Raji (cell line): ENCODE results near the gene ZNF526.

Source experiments
- POLR2A ChIP-seq: IDR thresholded peaks from 2 replicates; pipeline ENCODE4 v1.6.1; 2011; ENCODE audit warnings: low read depth, low read length, control low read depth; ENCODE audit not compliant: insufficient read depth

Gene ZNF526

DNA sequence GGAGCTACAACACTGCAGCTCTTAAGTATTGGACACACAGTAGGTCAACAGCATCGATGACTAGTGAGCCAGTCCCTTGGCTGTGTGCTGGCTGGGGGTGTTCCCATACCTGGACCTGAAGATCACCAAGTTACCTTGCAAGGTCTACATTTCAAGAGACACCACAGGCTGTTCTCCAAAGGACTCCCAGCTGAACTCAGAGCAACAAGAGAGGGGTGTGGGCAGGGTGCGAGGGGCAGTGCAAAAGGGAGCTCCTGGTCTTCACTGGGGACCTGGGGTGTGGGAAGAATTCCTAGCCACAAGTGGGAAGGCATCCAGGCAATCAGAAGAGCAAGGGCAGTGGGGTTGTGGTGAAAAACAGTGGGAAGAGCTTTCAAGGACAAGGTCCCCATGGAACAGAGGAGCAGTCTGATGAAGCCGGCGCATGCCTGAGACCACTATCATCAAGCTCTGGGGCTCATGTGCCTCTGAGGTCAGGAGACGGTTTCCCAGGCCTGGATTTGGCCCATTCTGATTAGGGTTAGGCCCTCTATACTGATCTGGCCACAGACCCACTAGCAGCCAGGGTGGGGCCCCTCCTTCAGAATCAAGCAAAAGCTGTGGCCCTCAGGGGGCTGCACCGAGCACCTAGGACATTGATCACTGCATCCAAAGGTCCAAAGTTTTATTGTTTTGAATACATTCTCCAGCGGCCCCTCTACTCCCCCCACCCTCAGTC is 27.0 kb downstream of the ZNF526 start:
- TF ChIP-seq POLR2A, result no peak

DNA sequence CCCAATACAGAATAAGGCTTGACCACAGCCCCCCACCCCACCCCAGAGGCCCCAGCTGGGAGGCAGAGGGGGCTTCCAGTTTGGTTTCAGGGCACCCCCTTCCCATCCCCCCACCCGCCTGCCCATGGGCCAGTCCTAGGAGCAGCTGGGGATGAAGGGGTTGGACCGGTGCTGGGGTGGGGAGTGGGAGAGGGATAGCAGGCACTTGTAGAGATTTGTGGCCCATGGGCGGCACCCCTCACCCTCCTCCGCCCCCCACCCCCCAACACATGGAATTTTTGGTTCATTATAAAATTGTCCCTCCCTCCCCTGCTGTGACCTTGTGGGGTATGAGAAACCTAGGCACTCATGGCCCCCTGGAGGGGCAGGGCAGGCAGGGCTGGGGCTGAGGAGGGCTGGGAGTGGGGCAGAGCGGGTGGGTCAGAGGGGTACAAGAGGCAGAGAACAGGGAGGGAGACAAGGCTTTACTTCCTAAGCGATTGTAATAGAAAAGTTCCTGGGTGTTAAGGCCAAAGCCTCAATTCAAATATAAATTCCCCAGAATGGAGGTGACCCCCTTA is 27.6 kb downstream of the ZNF526 start:
- no peak for TF ChIP-seq POLR2A

DNA sequence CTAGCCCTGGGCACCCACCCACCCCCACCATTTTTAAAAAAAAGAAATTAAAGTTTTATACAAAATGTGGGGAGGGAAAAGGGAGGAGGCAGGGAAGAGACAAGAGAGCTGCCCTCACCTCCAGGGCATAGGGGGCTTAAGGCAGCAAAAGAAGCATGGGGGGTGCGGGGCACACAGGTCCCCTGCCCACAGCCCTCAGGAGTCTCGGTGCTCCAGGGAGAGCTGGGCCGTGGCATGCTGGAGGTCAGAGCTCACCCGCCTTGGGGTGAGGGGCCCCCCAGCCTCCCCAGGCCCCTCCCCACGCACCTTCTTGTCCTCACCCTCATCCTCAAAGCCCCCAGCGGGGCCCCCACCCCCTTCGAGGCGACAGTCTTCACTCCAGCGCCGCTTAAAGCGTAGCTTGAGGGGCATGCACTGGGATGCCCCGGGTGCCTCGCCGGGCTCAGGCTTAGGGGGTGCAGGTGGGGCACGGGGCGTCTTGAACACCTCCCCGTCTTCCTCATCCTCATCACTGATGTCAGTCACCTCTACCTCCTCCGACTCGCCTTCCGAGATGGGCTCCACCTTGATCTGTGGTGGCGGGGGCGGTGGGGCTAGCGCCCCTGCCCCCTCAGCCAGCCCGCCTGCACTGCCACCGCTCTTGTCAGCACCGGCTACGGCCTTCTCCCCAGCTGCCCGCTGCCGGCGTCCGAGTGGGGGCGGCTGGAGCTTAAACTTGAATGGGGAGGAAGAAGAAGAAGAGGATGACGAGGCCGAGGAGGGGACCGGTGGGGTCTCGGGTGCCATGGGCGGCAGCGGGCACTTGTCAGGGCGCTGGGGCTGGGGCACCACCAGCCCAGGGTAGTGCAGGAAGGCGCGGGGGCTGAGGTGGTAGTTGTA is 28.4 kb downstream of the ZNF526 start:
- TF ChIP-seq POLR2A, result no peak

DNA sequence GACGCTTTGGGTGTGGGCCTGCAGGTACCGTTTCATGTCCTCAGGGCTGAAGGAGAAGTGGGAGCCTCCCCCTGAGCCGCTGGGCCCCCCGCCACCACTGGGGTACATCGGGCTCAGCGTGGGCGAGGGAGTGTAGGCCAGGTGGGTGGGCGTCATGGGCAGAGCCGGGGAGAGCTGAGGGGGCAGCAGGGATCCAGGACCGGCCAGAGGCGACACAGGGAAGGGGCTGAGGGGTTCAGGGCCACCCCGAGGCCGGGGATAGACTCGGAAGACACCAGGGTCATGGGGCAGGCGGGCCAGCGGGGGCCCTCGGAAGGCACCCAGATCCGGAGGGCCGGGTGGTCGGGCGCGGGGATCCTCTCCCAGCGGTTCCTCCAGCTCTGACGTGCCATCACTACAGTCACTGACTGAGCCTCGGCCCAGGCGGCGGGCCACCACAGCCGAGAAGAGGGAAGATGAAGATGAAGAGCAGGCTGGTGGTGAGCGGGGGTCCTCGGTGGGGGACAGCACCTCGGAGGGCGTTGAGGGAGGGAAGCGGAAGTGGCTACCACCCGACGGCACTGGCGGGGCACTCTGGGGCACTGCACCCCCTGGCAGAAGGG is 29.1 kb downstream of the ZNF526 start:
- TF ChIP-seq POLR2A, result no peak

DNA sequence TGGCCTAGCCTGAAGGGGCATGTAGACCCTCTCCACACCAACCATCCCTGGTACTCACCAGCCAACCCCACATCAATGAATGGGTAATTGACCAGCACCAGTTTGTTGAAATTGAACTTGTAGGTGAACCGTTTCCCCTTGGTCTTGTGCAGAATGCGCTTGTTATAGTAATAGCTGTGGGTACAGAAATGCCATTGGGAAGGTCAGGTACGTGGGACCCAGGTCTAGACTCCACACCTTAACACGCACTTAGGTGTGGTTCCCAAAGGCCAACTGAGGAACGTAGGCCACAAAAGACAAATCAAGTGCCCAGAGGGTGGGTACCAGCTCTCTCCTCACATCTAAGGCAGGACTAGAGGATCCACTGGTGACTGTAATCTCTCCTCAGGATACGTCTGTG is 29.7 kb downstream of the ZNF526 start:
- TF ChIP-seq POLR2A, result no peak

DNA sequence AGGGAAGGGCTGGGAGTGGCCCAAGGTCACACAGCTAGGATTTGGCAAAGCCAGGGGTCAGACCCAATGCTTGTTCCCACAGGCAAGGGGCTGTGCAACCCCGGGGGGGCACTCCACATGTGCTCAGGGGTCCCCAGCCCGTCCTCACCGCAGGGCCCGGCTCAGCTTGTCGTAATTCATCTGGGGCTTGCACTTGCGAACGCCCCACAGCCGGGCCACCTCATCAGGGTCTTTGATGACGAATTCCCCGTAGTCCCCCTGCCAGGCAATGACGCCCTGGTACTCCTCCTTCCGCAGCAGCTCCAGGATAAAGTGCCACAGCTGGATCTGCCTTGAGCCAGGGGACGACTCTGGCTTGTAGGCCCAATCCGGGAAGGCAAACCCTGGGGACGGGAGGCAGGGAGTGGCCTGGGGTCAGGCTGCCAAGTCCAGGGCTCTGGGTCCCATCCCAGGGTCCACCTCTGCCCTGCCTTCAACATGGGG is 30.1 kb downstream of the ZNF526 start:
- TF ChIP-seq POLR2A, result no peak

DNA sequence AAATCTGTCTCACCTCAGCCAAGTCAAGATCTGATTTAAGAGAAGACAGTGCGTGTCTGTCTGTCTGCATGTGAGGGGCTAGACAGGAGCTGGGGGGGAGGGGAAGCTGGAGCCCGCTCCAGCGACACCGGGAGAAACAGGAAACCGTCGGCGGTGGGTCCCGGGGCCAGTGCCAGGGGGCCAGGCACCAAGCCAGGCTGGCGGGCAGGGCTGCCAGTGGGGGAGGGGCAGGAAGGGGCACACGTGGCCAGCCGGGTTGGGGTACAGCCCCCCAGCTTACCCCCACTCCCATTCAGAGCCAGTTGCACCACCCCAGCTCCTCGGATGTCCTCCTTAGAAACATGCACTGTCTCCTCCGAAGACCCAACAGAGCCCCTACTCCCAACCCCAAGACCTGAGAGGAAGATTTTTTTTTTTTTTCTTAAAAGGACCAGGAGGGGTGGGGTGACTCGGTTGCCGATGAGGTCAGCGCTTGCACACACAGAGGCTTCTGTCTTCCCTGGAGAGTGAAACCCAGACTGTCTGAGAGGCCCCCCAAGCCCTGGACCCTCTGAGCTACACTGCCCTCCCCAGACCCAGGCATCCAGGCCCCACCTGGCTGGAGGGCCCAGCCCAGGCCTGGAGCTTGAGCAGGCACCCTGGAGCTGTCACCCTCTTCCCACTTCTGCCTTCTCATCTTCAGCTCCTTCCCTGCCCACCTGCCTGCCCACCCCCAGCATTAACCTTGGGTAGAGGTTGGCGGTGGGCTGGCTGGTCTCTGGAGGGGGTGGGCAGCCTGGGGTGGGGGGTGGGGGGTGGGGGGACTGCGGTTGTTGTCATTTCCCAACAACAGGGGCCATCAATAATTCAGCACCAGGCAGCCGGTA is 30.8 kb downstream of the ZNF526 start:
- no peak for TF ChIP-seq POLR2A

DNA sequence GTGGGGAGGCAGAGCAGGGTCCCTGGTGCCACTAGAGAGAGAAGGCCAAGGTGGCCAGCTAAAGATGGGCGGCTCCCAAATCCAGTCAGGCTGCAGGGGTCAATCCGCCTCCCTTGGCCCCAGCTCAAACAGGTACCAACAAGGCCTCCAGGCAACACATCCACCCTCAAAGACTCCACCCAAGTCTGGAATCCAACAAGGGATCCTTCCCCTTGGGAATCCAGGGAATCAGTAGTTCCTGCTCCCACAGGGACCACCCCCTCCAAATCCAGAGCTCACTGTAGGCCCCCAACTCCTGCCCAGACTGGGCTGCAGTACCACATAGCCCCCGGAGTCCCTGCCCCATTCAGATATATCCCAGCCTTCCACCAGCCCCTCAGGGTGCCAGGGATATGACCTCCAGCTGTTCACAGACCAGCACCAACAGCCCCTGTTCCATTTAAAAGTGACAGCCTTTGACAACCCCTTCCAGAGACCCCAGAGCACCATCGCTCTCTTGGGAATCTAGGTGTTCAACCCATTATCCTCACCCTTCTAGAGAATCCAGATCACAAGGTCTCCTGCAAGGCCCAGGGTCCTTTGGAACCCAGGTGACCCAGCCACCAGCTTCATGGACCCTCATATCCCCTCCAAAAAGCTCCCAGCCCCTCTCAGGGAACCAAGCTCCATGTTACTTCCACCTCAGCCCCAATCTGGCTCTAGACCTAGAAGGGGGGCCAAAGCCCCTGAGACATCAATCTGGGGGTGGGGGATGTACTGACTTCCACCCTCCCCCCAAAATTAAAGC is 31.7 kb downstream of the ZNF526 start:
- no peak for TF ChIP-seq POLR2A

DNA sequence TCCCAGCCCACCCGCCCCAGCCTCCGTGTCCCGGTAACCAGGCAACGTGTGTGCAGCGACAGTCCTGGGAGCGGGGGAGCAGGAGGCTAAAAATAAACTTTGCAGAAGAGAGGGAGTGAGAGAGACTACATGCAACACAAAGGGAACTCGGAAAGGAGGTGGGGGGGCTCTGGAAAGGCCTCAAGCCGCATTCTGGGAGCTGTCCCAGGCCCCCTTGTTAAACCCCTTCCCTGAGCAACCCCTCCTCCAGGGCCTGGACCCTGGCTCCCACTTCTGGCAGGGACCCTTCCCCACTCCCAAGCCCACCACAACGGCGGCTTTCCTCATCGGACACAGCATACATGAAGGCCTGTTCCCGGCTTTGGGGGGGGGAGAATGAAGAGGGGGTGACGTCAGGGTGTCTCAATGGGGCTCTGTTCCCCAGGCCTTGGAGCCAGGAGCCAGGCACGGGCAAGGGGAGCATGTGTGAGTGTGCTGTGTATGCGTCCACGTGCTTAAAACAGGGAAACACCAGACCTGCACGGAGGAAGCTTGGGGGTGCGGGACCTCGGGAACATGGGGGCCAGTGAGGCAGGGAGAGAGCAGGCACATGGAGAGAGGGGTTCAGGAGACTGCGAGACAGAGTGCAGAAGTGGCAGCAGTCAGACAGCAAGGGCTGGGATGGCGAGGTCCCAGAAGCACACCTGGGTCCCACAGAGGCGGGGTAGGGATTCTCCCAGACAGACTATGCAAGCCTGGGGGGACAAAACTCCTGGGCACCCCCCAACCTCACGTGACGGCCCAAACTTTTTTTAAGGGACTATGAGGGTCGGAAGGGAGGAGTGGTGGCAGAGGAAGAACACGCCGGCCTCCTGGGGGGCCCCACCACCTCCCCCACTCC is 32.5 kb downstream of the ZNF526 start:
- no peak for TF ChIP-seq POLR2A

DNA sequence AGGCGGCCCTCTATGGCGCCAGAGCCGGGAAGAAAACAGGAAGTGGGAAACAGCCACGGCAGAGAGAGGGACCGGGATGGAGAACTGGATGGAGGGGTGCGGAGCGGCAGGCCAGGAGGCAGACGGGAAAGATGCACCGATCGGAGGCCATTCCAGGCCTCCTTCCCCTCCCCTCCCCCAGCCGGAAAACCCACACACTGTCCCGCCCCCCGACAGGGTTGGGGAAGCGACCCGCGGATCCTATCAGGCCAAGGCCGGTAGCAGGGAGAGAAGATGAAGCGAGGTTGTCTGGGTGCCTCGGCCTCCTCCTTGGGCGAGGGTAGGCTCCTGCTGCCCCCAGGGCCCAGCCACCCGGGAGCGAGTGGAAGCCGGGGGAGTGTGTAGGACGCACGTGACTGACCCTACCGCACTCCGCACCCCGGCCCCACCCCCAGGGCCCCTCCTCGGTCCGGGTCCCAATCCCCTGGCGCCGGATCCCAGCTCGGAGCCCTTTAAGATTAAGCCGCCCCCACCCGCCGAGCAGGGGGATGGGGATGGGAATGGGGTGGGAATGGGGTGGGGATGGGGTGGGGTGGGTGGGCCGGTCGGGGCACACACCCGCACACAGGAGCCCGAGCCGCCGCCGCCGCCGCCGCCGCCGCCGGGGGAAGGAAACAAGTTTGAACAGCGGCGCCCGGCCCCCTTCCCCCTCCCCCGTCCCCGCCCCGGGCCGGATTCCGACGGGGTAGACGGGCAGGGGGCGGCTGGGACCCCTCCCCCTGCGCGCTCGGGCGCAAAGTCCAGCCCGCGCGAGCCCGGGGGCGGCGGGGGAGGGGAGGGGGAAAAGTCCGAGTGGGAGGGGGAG is 33.4 kb downstream of the ZNF526 start:
- TF ChIP-seq POLR2A, result peak; percentile 40; the same call in 1 of the 2 replicates

DNA sequence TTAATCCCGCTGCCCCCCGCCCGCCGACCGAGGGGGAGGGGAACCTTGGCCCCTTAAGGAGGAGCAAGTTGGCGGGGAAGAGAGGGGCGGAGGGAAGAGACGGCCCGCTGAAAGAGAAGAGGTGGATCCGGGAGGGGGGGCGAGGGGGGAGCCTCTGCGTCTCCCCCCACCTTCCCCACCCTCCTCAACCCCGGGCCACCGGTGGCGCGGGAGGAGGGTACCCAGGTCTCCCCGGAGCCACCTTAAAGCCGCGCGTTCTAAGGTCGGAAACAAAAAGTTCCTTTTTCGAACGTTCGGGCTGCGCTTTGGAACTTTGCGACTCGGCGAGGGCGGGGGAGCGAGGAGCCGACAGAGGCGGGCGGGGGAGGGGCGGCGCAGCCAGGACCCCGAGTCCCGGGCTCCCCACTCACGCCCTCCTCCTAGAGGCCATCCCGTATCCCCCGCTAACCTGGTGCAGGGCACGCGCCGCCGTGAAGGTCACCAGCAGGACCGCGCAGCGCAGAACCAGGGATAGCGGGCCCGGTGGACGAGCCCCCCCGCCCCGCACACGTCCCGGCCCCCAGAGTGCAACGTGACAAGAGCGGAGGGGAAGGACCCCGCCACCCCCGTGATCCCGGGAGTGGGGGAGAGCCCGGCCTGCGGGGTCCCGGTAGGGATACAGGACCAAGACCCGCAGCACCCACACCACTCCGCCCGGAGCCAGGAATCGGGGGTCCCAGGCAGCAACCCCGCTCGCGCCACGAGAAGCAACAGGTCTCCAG is 34.2 kb downstream of the ZNF526 start:
- 0 out of 2 replicates have a peak, but pooled peaks have one; percentile 24 for TF ChIP-seq POLR2A
